Measurements from ENCODE around the gene RAP1GAP2.
"Not testable (repeated sequence)": the region's sequence is repeated elsewhere in the genome, so short reads cannot be mapped to it uniquely, and the experiment has no call there.

The RAP1GAP2 gene

GRCh38 chr17:2796164-2797125 is at the start of gene RAP1GAP2:
Gene RAP1GAP2, plus strand, starts transcription at chr17:2796438. Its CDS starts 90 bp downstream, at chr17:2796528.
- peak; percentile 26 to 67 (median 55) for DNase-seq

DNA sequence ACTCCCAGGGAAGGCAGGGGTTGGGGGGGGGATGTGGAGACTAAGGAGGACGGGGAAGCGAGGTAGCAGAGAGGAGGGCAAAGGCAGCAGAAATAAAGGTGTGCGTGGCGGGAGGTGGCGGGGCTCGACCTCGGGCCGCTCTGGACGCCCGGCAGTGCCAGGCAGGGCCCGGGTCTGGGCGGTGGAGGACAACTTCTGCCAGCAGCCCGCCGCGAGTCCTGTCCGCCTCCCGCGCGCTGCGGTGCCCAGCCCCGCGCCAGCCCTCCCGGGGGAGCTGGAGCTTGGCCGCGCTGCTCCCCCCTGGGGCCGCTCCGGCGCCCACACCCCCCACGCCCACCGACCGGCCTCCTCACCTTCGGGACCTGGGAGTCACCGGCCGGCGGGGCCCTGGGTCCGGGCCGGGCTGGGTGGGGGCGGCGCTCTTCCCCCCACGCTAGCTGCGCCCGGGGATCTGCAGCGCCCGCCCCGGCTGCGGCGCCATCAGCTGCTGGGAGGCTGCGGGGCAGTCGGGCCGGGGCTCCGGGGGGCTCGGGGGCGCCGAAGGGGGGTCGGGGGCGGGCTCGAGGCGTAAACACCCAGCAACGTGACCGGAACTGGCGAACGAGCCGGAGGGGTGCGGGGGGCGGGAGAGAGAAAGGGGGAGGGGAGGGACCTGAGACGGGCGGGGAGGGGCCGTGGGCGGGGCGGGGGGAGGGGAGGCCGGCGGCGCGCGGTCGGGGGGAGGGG is 47.0 kb upstream of the RAP1GAP2 start, which contains the start of gene CCDC92B:
Gene CCDC92B, minus strand, starts transcription at position 595 of the 726 bp plus-strand sequence. CDS start 14,507 bp downstream, outside the sequence.
- no peak for DNase-seq

DNA sequence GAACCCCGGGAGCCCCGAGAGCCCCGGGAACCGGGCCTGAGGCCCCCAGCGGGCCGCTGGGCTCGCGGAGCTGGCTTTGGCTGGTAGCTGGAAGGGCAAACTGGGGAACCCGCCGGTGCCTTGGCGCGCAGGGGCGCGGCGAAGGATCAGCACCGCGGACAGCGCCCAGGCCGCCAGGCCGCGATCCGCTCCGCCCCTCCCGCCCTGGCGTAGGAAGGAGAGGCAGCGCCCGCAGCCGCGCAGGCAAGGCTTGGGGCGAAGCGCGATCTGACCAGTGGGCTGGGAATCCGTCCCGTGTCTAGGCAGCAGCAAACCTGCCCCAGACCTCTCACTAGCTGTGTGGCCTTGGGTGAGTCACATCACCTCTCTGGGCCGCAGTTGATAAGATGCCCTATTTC is 46.5 kb upstream of the RAP1GAP2 start:
- DNase-seq: peak; percentile 32 to 73 (median 58)

DNA sequence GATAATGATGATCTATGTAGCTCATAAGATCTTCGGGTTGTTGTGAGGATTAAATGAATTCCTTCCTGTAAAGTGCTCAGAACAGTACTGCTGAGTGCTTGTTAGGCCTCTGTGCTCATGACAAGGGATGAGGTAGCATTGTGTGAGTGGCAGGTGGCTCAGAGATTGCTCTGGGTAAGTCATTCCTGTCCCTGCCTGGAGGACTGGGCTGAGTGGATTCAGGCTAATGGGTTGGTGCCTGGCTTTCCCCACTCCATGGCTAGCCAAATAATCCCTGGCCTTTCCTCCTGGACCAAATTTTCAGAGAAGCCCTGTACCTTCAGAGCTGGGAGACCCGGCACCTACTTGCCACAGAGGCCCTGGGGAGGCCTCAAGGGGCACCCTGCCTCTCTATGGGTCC is 45.5 kb upstream of the RAP1GAP2 start:
- DNase-seq: no peak

- DNase-seq: no peak
These were observed 44.7 kb upstream of the RAP1GAP2 start for GRCh38 chr17:2751491-2751890.

- DNase-seq: no peak
These were observed 40.1 kb upstream of the RAP1GAP2 start for GRCh38 chr17:2755891-2756724.

GRCh38 chr17:2758870-2759269 is 37.4 kb upstream of the RAP1GAP2 start:
- DNase-seq: no peak

- DNase-seq: no peak
These were observed 26.1 kb upstream of the RAP1GAP2 start for GRCh38 chr17:2770129-2770528.

- DNase-seq: no peak
These were observed 21.0 kb upstream of the RAP1GAP2 start for GRCh38 chr17:2775206-2775605.

DNA sequence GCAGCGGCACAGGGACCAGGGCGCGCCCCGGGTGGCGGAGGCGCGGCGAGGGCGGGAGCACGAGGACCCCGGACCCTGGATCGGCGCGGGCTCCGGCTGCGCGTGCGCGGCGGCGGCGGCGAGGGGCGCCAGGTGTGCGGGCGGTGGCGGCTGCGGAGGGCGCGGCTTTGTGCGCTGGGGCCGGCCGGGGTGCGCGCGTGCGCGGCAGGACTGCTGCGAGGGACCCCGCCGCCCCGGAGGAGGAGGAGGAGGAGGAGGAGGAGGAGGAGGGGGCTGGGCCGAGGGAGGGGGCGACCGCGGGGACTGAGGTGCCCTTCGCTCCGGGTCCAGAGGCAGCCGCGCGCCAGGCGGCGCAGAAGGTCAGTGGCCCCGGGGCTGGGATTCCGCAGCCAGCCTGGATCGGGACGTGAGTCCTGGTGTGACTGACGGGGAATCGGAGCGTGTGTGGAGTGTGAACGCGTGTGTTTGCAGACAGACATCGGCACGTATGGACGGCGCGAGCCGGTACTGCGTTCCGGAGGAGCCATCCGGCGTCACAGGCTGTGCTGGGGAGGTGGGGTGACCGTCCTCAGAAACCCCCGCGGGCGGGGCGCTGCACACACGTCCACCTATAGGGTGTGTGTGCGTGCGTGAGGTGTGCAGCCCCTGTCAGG is 19.5 kb upstream of the RAP1GAP2 start:
- DNase-seq: no peak

DNA sequence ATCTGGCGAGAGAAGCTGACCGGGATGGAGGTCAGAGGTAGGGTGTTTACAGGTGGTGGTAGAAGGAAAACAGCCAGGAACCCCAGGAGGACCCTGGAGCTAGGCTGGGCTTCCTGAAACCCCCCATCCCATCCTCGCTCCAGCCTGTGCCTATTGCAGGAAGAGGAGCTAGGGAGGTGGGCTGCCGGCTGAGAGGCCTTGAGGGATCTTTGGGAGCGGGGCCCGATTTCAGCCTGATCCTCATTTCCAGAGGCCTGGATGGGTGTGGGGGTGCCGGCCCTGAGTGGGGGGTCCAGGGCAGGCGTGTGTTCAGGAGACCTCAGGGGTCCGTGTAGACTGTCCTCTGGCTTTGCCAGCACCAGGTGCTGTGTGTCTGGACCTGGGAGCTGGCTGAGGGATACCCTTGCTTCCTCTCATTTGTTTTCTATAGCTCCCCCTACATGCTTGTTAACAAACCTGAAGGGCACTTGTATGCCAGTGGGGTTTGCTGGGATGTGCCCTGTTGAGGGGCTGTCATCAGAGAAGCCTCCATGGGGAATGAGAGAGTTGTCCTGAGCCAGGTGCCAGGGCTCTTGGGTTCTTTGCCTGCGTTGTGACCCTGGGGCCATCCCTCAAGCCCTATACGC is 18.9 kb upstream of the RAP1GAP2 start:
- DNase-seq: no peak

DNA sequence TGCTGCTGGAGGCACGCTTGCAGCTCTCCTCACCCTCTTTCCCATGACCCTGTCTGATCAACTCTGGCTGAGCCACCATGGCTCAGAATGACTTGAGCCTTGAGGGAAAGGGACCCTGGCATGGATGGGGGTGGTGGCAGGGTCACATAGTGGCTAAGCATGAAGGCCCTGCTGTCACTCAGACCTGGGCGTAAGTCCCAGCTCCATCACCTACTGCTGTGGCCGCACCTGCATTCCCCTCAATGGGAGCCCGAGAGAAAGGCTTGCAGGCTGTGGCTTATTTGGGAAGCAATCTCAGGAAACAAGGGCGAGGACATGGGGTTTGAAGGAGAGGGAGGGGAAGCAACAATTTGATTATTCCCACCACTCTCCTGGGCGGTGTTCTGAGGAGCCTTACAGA is 17.7 kb upstream of the RAP1GAP2 start:
- no peak for DNase-seq

GRCh38 chr17:2779545-2779944 is 16.7 kb upstream of the RAP1GAP2 start:
- DNase-seq: no peak

DNA sequence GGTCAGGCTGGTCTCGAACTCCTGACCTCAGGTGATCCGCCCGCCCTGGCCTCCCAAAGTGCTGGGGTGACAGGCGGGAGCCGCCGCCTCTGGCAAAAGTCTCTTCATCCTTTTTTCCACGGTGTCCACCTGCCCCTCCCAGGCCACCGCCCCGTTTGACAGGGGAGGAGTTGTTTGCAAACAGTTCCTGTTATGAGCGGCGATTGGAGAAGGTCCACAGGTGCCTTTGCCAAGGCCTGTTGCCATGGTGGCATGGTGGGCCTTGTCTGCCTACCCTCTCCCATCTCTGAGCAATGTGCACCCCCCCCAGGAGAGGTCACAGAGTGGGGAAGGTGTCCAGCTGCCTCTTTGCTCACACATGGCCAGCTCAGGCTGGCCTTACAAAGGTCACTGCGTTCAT is 16.0 kb upstream of the RAP1GAP2 start:
- DNase-seq: no peak

DNA sequence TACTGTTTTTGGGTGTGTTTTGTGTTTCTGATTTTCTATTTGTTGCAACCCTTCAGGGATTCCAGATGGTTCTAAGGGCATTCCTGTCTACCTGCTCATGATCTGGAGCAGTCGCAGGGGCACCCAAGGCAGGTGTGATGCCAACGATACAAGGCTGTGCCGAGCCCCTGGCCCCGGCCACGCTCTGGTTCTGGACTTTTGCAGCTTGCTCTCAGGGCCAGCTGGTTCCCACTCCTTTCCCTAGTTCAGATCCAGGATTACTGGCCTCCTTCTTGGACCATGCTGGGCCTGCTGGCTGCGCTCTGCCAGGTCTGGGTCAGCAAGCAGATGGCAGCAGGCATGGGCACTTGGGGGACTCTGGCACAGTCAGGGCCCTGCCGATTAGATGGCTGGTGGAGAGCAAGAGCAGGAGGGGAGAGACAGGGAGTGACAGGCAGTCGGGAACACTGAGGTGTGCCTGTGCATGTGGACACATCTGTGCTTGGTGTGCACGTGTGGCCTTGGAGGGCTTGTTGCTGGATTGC is 15.2 kb upstream of the RAP1GAP2 start:
- DNase-seq: no peak

DNA sequence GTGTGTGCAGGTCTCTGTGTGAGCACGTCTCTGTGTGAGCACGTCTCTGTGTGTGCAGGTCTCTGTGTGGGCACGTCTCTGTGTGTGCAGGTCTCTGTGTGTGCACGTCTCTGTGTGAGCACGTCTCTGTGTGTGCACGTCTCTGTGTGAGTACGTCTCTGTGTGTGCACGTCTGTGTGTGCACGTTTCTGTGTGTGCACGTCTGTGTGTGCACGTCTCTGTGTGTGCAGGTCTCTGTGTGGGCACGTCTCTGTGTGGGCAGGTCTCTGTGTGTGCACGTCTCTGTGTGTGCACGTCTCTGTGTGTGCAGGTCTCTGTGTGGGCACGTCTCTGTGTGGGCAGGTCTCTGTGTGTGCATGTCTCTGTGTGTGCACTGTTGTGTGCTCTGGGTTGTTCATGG is 14.6 kb upstream of the RAP1GAP2 start:
- not testable (repeated sequence) for DNase-seq

- DNase-seq: no peak
These were observed 14.2 kb upstream of the RAP1GAP2 start for GRCh38 chr17:2782055-2782454.

- DNase-seq: no peak
These were observed 12.8 kb upstream of the RAP1GAP2 start for GRCh38 chr17:2783310-2784030.

GRCh38 chr17:2784864-2785263 is 11.4 kb upstream of the RAP1GAP2 start:
- no peak for DNase-seq

DNA sequence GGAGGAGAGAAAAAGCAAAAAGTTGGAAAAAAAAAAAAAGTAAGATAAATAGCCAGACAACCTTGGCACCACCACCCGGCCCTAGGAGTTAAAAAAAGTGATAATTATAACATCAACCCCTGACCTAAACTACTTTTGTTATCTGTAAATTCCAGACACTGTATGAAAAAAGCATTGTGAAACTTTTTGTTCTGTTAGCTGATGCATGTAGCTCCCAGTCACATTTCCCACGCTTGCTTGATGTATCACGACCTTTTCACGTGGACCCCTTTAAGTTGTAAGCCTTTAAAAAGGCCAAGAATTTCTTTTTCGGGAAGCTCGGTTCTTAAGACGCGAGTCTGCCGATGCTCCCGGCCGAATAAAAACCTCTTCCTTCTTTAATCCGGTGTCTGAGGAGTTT is 10.9 kb upstream of the RAP1GAP2 start:
- not testable (repeated sequence) for DNase-seq
